Measurements from ENCODE around the gene RAI1. TPM values are rescaled to one million over a fixed set of nuclear protein-coding genes. Genes with fewer than 3 reads are reported as not detected.

The RAI1 gene
- total and polyA plus RNA-seq, 2 experiments from 2014 or later = 0.87 to 0.89 TPM

DNA sequence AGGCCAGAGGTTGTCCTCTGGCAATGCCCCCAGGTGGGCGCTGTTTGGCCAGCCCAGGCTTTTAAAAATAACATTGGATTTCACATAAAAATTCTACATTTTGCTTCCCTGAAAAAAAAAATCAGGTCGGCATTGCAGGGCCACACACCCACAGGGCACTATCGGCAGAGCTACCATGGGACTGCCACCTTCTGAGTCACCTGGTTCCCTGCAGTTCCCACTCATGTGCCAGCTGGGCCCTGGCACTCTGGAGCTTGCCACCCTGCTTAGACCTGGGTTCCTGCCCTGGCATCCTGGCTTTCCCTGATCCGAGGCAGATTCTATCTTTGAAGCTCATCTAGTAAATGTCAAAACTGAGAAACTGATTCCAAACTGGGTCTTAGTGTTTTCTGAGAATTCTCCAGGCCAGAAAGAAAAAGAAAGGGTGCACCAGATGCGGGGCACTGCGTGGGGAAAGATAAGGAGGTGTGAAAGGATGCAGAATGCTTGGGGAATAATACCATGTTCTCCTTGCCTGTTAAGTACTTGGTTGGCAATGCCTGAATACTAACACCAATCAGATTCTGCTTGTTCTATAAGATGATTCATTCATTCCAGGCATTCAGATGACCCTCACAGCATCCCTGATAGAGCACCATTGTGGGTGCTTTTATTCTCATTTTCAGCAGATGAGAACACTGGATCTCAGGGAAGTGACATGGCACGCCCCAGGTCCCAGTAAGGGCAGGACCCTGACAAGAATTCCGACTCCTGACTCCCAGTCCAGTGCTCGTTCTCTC lies 51.8 kb downstream of the RAI1 start (continued):
- TF ChIP-seq, protein P1, sequence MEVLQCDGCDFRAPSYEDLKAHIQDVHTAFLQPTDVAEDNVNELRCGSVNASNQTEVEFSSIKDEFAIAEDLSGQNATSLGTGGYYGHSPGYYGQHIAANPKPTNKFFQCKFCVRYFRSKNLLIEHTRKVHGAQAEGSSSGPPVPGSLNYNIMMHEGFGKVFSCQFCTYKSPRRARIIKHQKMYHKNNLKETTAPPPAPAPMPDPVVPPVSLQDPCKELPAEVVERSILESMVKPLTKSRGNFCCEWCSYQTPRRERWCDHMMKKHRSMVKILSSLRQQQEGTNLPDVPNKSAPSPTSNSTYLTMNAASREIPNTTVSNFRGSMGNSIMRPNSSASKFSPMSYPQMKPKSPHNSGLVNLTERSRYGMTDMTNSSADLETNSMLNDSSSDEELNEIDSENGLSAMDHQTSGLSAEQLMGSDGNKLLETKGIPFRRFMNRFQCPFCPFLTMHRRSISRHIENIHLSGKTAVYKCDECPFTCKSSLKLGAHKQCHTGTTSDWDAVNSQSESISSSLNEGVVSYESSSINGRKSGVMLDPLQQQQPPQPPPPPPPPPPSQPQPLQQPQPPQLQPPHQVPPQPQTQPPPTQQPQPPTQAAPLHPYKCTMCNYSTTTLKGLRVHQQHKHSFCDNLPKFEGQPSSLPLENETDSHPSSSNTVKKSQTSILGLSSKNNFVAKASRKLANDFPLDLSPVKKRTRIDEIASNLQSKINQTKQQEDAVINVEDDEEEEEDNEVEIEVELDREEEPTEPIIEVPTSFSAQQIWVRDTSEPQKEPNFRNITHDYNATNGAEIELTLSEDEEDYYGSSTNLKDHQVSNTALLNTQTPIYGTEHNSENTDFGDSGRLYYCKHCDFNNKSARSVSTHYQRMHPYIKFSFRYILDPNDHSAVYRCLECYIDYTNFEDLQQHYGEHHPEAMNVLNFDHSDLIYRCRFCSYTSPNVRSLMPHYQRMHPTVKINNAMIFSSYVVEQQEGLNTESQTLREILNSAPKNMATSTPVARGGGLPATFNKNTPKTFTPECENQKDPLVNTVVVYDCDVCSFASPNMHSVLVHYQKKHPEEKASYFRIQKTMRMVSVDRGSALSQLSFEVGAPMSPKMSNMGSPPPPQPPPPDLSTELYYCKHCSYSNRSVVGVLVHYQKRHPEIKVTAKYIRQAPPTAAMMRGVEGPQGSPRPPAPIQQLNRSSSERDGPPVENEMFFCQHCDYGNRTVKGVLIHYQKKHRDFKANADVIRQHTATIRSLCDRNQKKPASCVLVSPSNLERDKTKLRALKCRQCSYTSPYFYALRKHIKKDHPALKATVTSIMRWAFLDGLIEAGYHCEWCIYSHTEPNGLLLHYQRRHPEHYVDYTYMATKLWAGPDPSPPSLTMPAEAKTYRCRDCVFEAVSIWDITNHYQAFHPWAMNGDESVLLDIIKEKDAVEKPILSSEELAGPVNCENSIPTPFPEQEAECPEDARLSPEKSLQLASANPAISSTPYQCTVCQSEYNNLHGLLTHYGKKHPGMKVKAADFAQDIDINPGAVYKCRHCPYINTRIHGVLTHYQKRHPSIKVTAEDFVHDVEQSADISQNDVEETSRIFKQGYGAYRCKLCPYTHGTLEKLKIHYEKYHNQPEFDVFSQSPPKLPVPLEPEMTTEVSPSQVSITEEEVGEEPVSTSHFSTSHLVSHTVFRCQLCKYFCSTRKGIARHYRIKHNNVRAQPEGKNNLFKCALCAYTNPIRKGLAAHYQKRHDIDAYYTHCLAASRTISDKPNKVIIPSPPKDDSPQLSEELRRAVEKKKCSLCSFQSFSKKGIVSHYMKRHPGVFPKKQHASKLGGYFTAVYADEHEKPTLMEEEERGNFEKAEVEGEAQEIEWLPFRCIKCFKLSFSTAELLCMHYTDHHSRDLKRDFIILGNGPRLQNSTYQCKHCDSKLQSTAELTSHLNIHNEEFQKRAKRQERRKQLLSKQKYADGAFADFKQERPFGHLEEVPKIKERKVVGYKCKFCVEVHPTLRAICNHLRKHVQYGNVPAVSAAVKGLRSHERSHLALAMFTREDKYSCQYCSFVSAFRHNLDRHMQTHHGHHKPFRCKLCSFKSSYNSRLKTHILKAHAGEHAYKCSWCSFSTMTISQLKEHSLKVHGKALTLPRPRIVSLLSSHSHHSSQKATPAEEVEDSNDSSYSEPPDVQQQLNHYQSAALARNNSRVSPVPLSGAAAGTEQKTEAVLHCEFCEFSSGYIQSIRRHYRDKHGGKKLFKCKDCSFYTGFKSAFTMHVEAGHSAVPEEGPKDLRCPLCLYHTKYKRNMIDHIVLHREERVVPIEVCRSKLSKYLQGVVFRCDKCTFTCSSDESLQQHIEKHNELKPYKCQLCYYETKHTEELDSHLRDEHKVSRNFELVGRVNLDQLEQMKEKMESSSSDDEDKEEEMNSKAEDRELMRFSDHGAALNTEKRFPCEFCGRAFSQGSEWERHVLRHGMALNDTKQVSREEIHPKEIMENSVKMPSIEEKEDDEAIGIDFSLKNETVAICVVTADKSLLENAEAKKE (CRISPR knock-in tag; IDR thresholded peaks at IDR 0.05) = no peak
- TF ChIP-seq CREB1 (CRISPR knock-in tag; IDR thresholded peaks at IDR 0.05; ENCODE audit: low read depth) (no peak), STAT1 (IDR thresholded peaks at IDR 0.05; ENCODE audit: unreplicated experiment) (no peak), JUNB (IDR thresholded peaks at IDR 0.05; ENCODE audit: unreplicated experiment) (no peak)
- TF ChIP-seq, protein P2, sequence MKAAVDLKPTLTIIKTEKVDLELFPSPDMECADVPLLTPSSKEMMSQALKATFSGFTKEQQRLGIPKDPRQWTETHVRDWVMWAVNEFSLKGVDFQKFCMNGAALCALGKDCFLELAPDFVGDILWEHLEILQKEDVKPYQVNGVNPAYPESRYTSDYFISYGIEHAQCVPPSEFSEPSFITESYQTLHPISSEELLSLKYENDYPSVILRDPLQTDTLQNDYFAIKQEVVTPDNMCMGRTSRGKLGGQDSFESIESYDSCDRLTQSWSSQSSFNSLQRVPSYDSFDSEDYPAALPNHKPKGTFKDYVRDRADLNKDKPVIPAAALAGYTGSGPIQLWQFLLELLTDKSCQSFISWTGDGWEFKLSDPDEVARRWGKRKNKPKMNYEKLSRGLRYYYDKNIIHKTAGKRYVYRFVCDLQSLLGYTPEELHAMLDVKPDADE (IDR thresholded peaks at IDR 0.05) = no peak

All from GM23338 (cell line).